GM19467 (cell line): ENCODE results near the gene CTIF.

ENCODE experiments used
- ATAC-seq: cut with Tn5 transposase; IDR thresholded peaks from one replicate; pipeline ENCODE4 v1.9.1; 2021; ENCODE audit warnings: mild to moderate bottlenecking, moderate library complexity; ENCODE audit not compliant: unreplicated experiment

CTIF gene

GRCh38 chr18:48617844-48618497 lies 79.1 kb downstream of the CTIF start:
- no peak for ATAC-seq

- no peak for ATAC-seq
Measured at GRCh38 chr18:48619016-48619415, 80.2 kb downstream of the CTIF start.

GRCh38 chr18:48619501-48619900 lies 80.7 kb downstream of the CTIF start:
- no peak for ATAC-seq

- no peak for ATAC-seq
Measured at GRCh38 chr18:48620071-48620470, 81.2 kb downstream of the CTIF start.

GRCh38 chr18:48621240-48621639 lies 82.4 kb downstream of the CTIF start:
- ATAC-seq: no peak

GRCh38 chr18:48621815-48622555 lies 83.2 kb downstream of the CTIF start:
- no peak for ATAC-seq

- ATAC-seq: no peak
Measured at GRCh38 chr18:48622911-48623431, 84.1 kb downstream of the CTIF start.

- ATAC-seq: no peak
Measured at GRCh38 chr18:48623468-48624235, 84.8 kb downstream of the CTIF start.

GRCh38 chr18:48624856-48625255 lies 86.0 kb downstream of the CTIF start:
- ATAC-seq: no peak

- no peak for ATAC-seq
Measured at GRCh38 chr18:48627216-48627615, 88.4 kb downstream of the CTIF start.

- ATAC-seq: no peak
Measured at GRCh38 chr18:48629730-48630324, 91.0 kb downstream of the CTIF start.

- ATAC-seq: no peak
Measured at GRCh38 chr18:48631851-48632250, 93.0 kb downstream of the CTIF start.

- ATAC-seq: no peak
Measured at GRCh38 chr18:48632676-48633257, 93.9 kb downstream of the CTIF start.

- no peak for ATAC-seq
Measured at GRCh38 chr18:48634491-48634890, 95.7 kb downstream of the CTIF start.

GRCh38 chr18:48634975-48635374 lies 96.1 kb downstream of the CTIF start:
- ATAC-seq: no peak

- ATAC-seq: no peak
Measured at GRCh38 chr18:48635806-48636205, 97.0 kb downstream of the CTIF start.

- ATAC-seq: no peak
Measured at GRCh38 chr18:48636436-48636835, 97.6 kb downstream of the CTIF start.

GRCh38 chr18:48637081-48637990 lies 98.5 kb downstream of the CTIF start:
- no peak for ATAC-seq

- ATAC-seq: no peak
Measured at GRCh38 chr18:48638451-48638850, 99.6 kb downstream of the CTIF start.
